HG02970 (cell line): ENCODE results near the gene AOAH.

Experiments used
- ATAC-seq: cut with Tn5 transposase; IDR thresholded peaks from one replicate; pipeline ENCODE4 v1.9.1; 2021; ENCODE audit warnings: mild to moderate bottlenecking, moderate library complexity, moderate number of reproducible peaks; ENCODE audit not compliant: unreplicated experiment, low FRiP score

Gene AOAH

GRCh38 chr7:36605261-36606051 lies 118.8 kb downstream of the AOAH start:
- ATAC-seq: no peak

DNA sequence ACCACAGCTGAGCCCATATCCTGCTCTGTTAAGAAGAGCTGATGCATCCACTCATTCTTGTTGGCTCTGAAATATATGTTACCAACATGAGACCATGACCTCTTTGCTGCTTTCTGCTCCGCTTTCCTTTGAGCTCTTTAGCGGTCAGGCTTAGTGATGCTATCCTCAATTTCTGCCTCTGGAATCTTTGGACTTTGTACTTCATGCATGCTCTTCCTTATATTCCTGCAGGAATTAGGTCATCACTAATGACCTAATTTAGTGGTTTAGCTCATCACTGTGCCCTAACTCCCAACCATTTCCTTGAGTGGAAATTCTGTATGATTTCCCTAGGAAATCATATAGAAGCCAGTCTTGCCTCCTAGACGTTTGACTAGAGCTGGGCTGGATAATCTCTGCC lies 119.5 kb downstream of the AOAH start:
- ATAC-seq: no peak

- ATAC-seq: no peak
These were observed 121.1 kb downstream of the AOAH start for GRCh38 chr7:36602934-36603887.

- no peak for ATAC-seq
These were observed 121.8 kb downstream of the AOAH start for GRCh38 chr7:36602511-36602910.

DNA sequence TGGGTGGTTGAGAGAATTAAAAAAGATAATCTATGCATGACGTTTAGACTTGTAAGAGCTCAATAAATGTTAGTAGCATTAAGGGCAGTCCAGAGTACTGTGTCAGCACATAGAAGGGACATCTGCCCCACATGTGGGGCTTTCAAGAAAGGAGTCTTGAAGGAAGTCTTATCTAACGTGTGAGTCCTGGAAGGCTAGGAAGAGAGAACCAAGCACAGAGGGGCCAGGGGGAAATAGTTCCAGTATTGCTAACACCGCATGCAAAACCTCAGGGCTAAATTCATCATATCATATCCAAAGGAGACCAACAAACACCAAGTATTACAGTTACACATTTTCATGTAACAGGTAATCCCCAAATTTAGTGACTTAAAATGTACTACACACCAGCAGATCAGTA lies 122.7 kb downstream of the AOAH start:
- ATAC-seq: no peak

DNA sequence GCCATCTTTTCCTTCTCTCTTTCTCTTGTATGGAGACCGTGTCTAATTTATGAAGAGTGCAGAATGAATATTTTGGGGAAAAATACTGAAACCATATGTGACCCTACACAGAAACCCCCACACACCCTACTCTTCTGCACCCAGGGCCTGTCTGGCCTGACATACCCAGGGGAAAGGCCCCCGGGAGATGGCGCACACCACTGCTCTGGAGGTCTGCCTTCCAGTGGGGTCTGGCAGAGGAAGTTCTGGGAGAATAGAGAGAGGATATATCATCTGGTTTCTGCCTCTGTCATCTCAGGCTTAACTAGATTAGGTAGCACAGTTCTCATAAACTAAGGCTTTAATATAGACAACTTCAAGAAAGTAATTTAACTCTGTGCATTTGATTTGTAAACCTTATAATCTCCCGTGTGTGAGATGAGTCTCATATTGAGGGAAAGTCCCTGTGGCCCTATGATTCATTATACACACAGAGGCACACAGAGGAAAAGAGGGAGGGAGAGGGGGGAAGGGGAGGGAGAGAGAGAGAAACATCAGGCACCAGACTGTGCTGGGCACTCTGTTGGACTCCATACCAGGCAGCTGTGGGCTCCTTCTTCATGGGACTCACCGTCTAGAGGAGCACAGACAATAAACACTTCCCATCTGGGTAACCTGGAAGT lies 123.3 kb downstream of the AOAH start:
- ATAC-seq: no peak

GRCh38 chr7:36600314-36600682 lies 124.0 kb downstream of the AOAH start:
- no peak for ATAC-seq

DNA sequence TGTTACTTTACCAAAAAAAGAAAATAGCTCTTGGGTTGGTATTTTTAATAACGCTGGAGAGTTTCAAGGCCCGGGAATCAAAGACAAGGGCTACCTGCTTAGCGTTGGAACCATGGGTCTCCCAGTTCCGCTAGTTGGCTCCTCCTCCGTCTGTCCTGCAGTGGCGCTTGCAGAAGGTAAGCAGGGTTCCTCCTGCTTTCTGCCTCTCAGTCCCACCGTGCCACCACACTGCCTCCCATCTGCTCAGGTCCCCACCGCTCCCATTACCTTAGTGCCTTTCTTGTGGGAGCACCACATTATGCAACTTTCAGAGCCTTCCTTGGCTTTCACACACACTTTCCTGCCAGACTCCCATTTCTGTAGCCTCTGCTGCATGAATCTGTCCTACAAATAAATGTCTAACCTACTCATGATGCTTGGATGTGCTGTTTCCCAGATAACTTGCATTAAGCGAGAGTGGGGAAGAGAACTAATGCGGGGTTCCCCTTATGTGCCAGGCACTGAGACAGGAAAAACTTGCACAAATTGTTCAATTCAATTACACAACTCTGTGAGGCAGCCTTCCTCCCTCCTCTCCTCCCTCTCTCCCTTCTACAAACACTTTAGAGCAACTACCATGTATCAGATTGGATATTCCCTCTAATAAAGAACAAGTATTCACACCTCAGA lies 124.5 kb downstream of the AOAH start:
- no peak for ATAC-seq

DNA sequence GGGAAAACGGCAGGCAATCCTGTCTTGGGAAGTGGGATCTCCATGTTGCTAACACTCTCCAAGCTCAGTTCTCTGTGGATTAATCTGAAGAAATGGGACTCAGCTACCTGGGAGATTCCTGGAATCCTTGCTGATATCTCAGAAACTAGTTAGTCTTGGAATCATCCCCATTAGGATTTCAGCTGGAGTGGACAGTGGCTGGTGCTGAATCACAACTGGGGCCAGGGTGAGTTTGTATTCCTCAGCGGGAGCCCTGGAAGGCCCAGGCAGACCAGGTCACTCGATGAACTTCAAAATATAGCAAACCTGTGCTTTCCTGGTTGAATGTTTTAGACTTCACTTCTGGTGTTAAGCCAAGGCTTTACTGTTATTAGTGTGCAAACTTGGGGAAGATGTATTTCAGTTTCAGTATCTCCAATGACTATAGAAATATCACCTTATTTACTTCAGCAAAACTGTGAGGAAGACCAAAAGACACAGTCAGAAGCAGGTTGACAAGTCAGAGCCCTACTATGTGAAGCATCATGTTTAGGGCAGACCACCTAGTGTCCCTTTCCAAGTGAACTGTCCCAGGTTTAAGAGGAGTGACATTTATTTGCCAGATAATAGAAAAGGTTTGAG lies 126.1 kb downstream of the AOAH start:
- ATAC-seq: no peak

DNA sequence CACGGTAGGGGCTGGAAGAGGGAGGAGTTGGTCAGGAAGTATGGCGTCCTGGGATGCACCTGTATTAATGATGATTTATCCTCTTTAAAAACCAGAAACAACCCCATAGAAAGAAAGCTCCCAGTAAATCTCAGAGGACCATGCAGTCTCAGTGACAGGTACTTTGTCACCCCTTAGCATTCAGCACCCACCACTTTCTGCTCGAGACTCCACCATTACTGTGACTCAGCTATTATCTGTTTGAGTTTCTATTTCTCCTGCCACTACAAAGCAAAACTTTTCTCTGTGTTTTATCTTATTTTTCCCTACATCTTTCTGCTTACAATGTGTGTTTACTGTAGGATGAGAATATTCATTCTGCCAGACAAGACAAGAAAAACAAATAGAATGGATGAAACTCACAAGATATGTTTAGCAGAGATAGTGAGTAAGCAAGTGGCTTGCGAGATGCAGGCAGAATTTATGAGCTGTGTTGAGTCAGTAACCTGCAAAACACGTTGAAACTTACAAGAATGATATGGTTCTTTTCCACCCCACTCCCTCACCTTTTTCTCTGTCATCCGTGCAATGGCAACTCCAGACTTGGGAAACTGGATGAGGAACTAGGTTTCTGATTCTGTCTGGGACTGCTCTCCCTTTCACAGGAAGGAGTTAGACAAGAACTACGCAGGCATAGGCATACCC lies 127.1 kb downstream of the AOAH start:
- no peak for ATAC-seq

- no peak for ATAC-seq
These were observed 129.8 kb downstream of the AOAH start for GRCh38 chr7:36594445-36594844.

- ATAC-seq: no peak
These were observed 132.7 kb downstream of the AOAH start for GRCh38 chr7:36591636-36592035.

- ATAC-seq: no peak
These were observed 134.9 kb downstream of the AOAH start for GRCh38 chr7:36589391-36589790.

DNA sequence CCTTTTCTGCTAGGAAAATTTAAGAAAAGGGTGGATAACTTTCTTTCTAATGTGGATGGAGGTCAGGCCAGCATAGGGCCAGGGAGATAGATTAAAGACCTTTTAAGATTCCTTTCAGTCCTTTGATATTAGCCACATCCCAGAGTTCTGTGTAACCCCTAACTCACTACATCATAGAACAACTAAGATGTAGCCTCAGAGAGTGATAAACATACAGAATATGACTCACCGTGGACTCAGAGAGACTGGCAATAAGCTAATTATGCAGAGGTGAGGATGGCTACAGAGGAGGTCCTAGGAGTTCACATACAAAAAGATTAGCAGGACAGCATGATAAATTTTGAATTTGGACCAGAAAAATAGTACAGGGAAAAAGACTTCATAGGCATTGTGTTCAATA lies 141.0 kb downstream of the AOAH start:
- no peak for ATAC-seq

DNA sequence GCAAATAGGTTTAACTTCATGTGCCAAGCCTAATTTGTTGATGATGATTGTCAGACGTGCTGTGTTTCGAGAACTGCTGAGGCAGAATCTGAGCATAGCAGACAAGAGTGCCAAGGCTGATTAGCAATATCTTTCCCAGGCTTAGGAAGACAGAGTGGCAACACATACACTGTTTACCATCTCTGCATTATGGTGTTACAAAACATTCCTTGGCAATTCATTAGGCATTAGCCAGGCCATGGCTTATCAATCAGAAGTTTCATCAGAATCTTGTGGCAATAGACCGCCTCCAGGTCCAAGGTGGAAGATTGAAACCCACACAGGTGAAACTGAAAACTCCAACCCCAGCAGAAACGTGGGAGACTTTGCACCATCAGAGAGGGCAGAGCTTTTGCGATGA lies 148.5 kb downstream of the AOAH start:
- no peak for ATAC-seq

DNA sequence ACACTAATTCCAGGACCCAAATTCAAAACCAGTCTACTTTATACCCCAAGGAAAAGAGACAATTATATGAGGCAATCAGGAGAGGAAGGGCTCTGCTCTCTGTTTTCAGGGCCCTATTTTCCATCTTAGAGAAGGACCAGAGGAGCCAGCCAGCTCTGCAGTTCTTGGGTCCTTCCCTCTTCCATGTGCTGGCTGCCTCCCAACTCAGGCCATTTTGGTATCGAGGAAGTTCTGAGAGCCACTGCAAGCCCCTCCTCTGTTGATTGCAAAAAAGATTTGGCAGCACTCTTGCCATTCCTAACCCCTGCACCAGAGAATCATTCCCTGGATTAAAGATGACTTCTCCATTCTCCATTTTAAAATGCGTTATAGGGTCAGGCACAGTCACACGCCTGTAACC lies 151.2 kb downstream of the AOAH start:
- no peak for ATAC-seq

GRCh38 chr7:36571190-36571560 lies 153.1 kb downstream of the AOAH start:
- no peak for ATAC-seq

GRCh38 chr7:36570528-36571189 lies 153.6 kb downstream of the AOAH start:
- no peak for ATAC-seq

- no peak for ATAC-seq
These were observed 155.8 kb downstream of the AOAH start for GRCh38 chr7:36568452-36568849.
